GM21526 (cell line): Measurements from ENCODE around the gene LLGL2.

Experiments
- ATAC-seq: cut with Tn5 transposase; IDR thresholded peaks from one replicate; pipeline ENCODE4 v1.9.1; 2021; ENCODE audit warnings: moderate library complexity; ENCODE audit not compliant: unreplicated experiment, low FRiP score

LLGL2 gene

DNA sequence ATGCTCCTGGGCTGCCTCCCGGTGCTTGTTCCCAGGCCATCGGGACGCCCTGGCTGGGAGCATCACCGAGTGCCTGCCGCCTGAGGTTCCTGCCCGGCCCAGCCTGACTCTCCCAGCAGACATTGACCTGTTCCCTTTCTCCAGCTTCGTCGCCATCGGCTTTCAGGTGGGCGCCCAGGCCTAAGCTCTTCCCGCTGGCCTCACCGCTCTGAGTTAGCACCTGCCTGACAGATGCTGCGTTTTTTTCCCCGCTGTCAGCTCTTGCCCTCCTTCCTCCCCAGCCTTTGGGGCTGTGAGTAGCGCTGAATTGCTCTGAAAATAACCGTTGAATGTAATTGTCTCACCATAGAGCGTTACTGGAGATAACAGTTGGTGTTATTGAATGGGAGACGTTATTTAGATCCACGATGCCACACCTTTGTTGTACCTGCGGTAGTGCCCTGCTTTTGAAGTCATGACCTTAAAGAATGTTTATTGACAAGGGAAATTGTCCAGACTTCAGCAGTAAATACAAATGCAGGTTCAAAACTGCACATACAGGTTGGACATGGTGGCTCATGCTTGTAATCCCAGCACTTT is 86.4 kb downstream of the LLGL2 start:
- no peak for ATAC-seq

DNA sequence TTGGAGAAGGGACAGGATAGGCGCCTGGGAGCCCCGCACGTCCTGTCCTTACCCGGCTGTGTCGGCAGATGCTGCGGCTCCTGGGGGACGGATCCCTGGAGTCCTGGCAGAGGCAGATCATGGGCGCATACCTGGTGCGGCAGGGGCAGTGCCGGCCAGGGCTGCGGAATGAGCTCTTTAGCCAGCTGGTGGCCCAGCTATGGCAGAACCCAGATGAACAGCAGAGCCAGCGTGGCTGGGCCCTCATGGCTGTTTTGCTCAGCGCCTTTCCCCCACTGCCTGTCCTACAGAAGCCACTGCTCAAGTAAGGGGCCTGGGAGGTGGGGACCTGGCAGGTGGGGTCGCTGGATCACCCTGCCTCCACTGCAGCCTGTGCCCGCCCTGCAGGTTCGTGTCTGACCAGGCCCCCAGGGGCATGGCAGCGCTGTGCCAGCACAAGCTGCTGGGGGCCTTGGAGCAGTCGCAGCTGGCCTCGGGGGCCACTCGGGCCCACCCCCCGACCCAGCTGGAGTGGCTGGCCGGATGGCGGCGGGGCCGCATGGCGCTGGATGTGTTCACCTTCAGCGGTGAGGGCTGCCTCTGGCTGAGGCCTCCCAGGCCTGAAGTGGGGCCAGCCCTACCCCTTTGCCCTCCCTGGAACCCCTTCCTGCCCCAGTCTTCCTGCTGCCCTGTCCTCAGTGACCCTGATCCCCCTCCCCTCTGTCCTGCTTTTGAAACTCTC is 87.6 kb downstream of the LLGL2 start:
- no peak for ATAC-seq

DNA sequence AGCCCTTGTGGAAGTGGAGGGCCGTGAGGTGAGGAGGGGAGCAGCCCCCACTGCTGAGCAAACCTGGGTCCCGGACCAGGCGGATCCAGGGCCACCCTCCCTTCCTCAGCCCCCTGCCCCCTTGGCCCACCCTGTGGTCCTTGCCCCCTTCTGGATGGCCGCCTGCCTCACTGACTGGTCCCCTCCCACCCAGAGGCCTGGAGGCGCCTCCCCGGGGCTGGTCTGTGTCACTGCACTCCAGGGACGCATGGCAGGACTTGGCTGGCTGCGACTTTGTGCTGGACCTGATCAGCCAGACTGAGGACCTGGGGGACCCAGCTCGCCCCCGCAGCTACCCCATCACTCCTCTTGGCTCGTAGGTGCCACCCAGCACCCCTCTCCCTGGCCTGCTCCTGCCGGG is 88.5 kb downstream of the LLGL2 start:
- no peak for ATAC-seq

DNA sequence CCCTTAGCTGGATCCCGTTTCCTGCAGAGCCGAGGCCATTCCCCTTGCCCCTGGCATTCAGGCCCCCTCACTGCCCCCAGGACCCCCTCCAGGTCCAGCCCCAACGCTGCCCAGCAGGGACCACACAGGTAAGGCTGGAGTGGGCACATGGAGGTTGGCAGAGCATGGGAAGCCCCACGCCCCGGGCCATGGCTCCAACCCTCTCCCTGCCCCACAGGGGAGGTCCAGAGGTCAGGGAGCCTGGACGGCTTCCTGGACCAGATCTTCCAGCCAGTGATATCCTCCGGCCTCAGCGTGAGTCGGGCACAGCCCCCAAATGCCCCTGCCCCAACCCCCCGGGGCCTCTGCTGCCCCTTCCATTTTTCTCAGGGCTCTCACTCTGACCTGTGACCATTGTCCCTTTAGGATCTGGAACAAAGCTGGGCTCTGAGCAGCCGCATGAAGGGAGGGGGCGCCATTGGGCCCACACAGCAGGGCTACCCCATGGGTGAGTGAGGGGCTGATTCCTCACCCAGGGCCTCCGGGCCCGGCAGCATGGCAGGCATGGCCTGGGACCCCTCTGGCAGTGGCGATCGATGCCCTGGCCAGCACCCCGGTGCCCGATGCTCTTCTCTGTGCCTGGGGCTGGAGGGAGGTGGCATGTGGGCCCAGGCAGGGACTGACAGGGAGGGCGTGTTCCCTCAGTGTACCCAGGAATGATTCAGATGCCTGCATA is 89.2 kb downstream of the LLGL2 start:
- no peak for ATAC-seq

DNA sequence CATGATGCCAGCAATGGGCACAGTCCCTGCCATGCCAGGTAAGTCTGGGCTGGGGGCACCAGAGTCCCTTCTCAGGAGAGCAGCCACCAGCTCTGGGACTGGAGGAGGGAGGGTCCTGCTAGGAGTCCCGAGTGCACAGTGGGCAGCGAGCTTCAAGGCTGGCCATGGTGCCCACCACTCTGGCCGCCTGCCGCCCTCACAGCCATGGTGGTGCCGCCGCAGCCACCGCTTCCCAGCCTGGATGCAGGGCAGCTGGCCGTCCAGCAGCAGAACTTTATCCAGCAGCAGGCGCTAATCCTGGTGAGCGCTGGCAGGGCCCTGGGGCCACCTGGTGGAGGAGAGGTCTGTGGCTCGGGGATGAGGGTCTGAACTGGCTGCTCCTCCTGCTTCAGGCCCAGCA is 89.8 kb downstream of the LLGL2 start:
- ATAC-seq = no peak

DNA sequence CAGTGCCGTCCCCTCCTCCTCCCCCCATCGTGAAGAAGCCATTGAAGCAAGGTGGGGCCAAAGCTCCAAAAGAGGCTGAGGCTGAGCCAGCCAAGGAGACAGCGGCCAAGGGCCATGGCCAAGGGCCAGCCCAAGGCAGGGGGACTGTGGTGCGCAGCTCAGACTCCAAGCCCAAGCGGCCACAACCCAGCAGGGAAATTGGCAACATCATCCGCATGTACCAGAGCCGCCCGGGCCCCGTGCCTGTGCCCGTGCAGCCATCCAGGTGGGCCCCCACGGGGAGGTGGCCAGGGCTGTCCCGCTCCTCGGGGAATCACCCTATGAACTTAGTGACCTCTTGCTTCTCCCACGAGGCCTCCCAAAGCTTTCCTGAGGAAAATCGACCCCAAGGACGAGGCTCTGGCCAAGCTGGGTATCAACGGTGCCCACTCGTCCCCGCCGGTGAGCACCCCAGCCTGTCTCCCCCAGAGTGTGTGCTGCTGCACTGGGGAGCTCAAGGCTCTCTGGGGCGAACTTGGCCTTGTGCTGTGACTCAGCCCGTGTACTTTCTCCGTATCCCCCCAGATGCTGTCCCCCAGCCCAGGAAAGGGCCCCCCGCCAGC is 91.1 kb downstream of the LLGL2 start:
- no peak for ATAC-seq

DNA sequence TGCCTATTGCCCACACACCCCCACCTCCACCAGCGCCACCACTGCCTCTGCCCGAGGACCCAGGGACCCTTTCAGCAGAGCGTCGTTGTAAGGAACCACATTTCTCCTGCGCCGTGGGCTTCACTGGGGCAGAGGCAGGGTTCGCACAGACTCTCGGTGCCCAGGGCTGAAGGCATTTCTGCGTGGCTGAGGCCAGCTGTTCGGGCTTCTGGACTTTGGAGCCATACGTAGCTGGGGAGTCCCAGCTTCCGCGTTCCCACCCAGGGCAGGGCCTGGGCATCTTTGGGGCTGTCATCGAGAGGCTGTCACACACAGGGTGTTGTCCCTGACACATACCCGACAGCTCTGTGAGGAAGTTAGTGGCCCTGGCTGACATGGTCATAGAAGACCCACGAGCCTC is 91.7 kb downstream of the LLGL2 start:
- ATAC-seq = no peak

DNA sequence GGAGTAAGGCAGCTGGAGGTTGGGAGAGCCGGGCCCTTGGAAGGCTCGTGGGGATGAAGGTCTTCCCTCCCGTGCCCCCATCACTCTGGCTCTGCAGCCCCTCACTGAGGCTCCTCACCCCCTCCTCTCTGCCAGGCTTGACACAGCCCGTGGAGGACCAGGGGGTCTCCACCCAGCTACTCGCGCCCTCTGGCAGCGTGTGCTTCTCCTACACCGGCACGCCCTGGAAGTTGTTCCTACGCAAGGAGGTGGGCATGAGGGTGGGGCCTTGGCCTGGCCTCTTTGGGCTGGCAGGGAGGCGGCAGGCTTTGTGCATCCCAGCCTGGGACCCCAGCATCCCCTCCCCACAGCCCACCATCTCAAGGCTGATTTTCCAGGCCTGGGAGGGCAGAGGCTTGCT is 92.2 kb downstream of the LLGL2 start:
- no peak for ATAC-seq

DNA sequence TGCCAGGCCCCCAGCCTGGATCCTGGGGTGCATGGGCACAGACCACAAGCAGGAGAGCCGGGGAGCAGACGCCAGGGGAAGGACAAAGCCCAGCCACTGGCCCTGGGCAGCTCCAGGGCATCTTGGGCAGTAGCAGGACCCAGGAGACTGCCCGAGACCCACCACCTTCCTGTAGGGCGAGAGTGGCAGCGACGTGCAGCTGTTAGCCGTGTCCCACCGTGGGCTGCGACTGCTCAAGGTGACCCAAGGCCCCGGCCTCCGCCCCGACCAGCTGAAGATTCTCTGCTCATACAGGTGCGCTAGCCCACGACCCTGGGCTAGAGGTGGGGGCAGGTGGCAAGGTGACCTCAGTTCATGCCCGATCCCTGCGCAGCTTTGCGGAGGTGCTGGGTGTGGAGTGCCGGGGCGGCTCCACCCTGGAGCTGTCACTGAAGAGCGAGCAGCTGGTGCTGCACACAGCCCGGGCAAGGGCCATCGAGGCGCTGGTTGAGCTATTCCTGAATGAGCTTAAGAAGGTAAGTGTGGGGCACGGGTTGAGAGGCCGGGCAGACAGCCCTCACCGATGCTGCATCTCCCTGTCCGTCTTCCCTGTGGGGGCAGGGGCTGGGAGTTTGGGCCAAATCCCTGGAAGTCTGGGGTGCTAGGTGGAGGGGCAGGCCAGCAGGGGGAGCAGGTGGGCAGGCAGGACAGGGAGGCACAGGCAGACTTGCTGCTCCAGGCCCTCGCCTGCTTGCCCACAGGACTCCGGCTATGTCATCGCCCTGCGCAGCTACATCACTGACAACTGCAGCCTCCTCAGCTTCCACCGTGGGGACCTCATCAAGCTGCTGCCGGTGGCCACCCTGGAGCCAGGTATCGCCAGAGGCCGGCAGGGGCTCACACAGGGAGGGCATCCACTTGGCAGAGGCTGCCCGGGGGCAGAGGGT is 94.3 kb downstream of the LLGL2 start:
- ATAC-seq = no peak

DNA sequence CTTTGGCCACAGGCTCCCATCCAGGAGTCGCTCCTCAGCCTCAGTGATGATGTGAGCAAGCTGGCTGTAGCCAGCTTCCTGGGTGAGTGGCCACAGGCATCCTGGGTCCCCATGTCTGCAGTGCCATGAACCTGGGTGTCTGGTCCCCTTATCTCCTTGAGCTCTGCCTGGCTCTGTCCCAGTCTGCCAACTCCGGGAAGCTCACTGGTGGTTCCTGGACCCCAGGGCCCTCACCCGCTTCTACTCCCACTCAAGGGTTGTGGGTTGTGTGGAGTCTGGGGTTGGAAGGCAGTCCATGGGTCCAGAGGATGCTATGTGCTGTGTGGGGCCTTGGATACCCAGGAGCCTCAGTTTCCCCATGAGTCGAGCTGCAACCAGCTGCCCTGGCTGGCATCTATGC is 96.0 kb downstream of the LLGL2 start:
- no peak for ATAC-seq

DNA sequence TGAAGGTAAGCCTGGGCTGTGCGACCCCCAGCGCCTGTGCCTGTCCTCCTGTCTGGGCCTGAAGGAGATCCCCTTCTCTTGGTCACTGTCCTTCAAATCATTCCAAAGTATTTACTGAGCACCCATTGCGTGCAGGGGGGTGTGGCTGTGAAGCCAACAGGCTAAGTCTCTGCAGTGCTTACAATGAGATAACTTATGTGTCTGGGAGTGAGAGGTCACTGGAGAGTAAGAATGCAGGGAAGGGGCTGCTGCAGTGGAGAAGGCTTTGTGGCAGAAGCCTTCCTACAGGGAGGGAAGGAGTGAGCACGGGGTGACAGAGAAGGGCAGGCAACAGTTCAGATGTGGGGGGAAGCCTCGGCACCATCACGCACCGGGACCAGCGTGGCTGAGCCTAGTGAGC is 96.6 kb downstream of the LLGL2 start:
- no peak for ATAC-seq

DNA sequence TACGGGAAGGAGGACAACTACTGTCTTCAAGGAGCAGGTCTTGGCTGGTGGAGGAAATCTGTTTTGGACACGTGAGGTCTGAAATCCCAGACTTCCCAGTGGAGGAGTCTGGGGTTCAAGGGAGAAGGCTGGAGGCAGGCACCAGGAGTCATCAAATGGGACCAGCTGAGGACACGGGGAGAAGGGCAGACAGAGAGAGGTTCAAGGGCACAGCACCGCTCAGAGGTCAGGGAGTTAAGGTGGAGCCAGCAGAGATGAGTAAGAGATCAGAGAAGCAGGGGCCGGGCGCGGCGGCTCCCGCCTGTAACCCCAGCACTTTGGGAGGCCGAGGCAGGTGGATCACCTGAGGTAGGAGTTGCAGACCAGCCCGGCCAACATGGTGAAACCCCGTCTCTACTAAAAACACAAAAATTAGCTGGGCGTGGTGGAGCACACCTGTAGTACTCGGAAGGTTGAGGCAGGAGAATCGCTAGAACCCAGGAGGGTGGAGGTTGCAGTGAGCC is 97.3 kb downstream of the LLGL2 start:
- no peak for ATAC-seq

DNA sequence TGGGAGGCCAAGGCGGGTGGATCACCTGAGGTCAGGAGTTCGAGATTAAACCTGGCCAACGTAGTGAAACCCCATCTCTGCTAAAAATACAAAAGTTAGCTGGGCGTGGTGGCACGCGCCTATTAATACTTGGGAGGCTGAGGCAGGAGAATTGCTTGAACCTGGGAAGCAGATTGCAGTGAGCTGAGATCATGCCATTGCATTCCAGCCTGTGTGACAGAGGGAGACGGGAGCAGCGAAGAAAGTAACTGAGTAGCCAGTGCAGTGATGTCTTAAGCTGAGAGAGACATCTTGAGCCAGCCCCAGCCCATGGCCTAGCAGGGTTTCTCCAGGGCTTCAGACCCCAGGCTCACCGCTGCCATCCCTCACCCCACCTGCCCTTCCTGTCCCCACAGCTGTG is 97.9 kb downstream of the LLGL2 start:
- ATAC-seq = no peak

DNA sequence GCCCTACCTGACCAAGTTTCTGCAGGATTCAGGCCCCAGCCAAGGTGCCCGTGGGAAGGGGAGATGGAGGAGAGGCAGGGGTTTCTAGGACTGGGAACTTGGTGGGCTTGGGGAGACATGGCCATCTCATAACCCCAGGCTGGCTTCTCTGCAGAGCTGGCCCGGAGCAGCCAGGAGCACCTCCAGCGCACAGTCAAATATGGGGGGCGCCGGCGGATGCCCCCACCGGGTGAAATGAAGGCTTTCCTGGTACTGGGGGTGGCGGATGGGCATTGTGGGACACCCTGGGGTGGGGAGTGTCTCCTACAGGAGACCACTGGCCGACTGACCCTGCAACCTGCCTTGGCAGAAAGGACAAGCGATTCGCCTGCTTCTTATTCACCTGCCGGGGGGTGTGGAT is 98.5 kb downstream of the LLGL2 start:
- ATAC-seq = no peak
